HG02571 (cell line): ENCODE measurements around the gene TLE4.
"Not testable (repeated sequence)": the region's sequence is repeated elsewhere in the genome, so short reads cannot be mapped to it uniquely, and the experiment has no call there.

ENCODE experiments used
- ATAC-seq: cut with Tn5 transposase; IDR thresholded peaks from one replicate; pipeline ENCODE4 v1.9.1; 2021; ENCODE audit warnings: mild to moderate bottlenecking, moderate library complexity; ENCODE audit not compliant: unreplicated experiment

TLE4 gene

DNA sequence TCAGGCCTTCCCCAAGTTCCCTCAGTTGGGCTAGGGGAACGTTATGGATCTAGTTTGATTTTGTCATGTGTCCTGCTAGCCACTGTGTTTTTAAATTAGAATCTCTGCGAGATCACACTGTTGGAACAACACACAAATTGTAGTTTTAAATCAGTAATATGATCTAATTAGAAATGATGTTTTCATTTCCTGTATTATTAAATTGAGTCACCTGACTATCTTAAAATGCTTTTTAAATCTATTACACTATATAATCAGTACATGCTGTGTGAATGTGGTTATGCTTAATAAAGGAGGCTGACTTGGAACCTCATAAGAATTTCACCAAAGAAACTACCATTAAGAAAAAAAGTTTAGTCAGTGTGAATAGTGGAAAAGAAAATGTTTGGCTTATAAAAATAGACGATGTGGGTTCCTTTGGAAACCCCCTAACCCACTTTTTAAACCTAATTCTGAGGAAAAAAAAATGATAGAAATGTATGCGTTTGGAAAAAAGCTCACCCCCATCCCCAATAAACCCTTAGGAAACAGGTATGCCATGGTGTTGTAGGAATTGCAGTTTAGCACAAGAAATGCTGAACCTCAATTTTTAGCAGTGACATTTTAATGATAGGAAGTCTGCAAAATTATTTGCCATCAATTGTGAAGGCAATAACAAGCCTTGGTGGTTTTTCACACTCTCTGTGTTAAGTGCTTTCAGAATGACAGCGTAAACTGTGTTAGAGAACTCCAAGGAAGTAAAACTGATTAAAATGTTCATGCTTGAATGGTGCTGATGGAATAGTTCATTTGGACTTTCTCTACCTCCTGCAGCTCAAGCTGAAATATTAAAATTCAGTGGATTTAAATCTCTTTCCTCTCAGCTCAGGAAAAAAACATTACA, 59.0 kb downstream of the TLE4 start:
- peak; percentile 65 for ATAC-seq

GRCh38 chr9:79632060-79632459, 60.3 kb downstream of the TLE4 start:
- no peak for ATAC-seq

- ATAC-seq = no peak
Measured at GRCh38 chr9:79632705-79633104, 60.9 kb downstream of the TLE4 start.

DNA sequence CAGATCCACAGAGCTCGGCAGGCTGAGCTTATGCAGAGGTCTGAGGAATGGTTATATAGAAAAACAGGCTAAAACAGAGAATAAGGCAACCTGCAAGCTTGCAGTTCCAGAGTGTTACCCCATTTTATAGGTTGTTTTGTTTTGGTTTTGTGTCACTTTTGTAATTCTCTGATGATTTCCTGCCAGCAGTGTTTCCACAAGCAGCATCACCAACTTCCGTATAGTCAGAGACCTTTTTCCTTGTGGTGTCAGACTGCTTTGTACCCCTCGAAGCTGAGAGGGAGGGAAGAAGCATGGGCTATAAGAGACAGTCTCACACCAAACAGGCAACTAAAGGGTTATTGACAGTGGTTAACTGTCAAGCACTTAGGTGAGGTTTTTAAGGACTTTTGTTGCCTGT, 61.8 kb downstream of the TLE4 start:
- ATAC-seq = no peak

- no peak for ATAC-seq
Measured at GRCh38 chr9:79637177-79637925, 65.6 kb downstream of the TLE4 start.

- no peak for ATAC-seq
Measured at GRCh38 chr9:79638806-79639205, 67.0 kb downstream of the TLE4 start.

DNA sequence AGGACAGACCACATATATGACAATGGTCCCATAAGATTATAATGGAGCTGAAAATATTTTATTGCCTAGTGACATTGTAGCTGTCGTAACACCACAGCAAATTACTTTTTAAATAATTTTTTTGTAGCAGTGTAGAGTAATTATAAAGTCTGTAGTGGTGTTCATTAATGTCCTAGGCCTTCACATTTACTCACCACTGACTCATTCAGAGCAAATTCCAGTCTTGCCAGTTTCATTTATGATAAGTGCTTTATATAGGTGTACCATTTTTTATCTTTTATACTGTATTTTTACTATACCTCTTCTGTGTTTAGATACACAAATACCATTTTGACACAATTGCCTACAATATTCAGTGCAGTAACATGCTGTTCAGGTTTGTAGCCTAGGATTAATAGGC, 67.6 kb downstream of the TLE4 start:
- ATAC-seq = no peak

DNA sequence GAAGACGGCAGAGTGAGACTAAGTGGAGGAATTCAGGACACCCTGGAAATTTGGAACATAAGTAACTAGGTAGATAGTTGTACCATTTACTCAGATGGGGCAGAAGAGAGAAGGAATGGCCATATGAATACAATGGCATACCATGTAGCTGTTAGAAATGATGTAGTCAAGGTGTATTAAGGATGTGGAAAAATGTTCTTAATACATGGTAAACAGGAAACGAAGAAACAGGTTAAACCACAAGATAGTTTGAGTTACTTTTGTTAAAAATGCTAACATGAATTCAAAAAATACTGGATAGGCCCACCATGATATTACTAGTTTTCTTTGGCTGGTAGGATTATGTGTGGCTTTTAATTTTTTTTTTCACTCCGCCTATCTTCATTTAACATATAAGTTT, 68.3 kb downstream of the TLE4 start:
- ATAC-seq = not testable (repeated sequence)

- ATAC-seq = no peak
Measured at GRCh38 chr9:79641070-79641469, 69.3 kb downstream of the TLE4 start.

- no peak for ATAC-seq
Measured at GRCh38 chr9:79642671-79643070, 70.9 kb downstream of the TLE4 start.

DNA sequence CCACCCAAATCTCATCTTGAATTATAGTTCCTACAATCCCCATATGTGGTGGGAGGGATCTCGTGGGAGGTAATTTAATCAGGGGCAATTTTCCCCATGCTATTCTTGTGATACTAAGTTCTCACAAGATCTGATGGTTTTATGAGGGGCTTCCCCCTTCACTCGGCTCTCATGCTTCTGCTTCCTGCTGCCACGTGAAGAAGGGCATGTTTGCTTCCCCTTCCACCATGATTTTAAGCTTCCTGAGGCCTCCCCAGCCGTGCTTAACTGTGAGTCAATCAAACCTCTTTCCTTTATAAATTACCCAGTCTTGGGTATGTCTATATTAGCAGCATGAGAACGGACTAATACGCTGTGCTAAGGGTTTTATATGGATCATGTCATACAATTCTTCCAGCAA, 72.3 kb downstream of the TLE4 start:
- no peak for ATAC-seq

DNA sequence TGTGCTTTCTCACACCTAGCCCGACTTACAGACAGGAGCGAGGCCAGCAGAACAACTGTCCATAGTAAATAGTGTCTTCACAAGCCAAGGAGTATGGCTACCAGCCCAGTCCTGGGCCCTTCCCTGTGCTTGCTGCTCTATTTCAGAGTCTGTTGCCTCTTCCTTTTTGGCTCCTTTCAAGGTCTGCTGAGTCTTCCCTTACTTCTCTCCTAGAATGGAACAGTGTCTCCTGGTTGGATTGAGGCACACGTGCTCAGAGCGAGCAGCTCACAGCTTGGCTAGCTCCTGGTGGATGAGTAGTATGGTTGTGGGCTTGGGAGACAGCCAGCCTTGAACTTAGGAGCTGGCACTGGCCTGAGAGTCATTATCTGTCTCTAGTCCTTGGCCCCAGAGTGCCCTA, 72.8 kb downstream of the TLE4 start:
- no peak for ATAC-seq

DNA sequence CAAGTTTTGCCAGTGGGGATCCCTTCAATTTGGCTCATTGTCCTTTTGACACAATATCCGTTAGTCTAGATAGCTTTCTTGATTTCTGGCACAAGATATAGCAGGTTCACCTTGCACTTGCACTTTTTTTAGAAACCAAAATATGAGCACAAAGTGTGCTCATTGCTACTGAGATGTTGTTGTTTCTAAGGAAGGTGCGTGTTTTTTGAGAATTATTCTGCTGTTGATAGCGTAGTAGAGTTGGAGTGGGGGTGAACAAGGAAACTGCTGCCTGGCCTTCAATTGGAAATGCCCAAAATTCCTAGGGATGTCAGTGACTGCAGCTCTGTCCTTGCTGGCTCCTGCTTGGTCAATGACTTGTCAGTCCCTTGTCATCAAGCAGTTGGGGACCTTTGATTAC, 73.3 kb downstream of the TLE4 start:
- no peak for ATAC-seq

GRCh38 chr9:79646096-79646495, 74.3 kb downstream of the TLE4 start:
- ATAC-seq = no peak

- no peak for ATAC-seq
Measured at GRCh38 chr9:79651251-79651795, 79.6 kb downstream of the TLE4 start.

- no peak for ATAC-seq
Measured at GRCh38 chr9:79652598-79652997, 80.8 kb downstream of the TLE4 start.

DNA sequence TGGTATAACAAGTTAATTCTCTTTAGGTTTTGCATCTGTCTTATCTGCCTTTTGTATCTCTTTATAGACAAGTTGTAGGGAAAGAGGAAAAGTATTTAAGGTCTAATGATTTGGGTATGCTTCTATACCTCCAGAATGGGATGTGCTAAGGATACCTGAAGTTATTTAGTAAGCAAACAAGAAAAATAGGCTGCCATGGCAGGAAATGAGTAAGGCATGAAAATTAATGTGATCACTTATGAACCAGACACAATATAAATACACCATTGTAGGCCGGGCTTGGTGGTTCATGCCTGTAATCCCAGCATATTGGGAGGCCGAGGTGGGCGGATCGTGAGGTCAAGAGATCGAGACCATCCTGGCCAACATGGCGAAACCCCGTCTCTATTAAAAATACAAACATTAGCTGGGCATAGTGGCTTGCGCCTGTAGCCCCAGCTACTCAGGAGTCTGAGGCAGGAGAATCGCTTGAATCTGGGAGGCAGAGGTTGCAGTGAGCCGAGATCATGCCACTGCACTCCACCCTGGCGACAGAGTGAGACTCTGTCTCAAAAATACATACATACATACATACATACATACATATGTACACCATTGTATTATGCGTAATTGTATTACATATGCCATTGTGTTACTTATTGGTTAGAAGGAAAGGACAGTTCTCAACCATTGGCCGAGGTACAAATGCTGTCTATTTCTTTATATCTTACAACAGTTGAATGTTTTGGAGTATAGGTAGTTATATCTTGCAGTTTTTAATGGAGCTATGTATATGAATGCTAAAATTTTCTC, 83.0 kb downstream of the TLE4 start:
- not testable (repeated sequence) for ATAC-seq

GRCh38 chr9:79655551-79655950, 83.8 kb downstream of the TLE4 start:
- ATAC-seq = no peak

- no peak for ATAC-seq
Measured at GRCh38 chr9:79656169-79656568, 84.4 kb downstream of the TLE4 start.

DNA sequence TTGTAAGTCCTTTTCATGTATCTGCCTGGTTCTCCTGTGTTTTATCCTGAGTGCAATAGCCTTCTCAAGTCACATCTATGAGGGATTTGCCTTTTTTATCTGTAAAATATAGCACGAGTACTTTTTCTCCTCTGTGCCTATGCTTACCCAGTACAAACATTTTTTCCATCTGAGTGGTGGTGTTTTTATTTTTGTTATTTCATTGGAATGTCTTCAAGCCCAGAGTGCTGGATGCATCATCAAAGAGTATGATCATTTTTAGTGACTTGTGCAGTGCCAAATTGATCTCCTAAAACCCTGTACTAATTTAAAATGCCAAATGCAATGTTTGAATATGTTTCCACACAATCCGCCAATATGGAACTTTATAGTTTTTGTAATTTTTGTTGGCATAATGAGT, 86.1 kb downstream of the TLE4 start:
- ATAC-seq = no peak

GRCh38 chr9:79658926-79659325, 87.2 kb downstream of the TLE4 start:
- no peak for ATAC-seq
